Immature natural killer cell (primary cell): ENCODE measurements around the gene PDS5A. TPM values are rescaled to one million over a fixed set of nuclear protein-coding genes. Genes with fewer than 3 reads are reported as not detected.
A peak's percentile ranks its signal among the peaks of the same experiment; 100 is the strongest.
"Not testable (repeated sequence)": the region's sequence is repeated elsewhere in the genome, so short reads cannot be mapped to it uniquely, and the experiment has no call there.

Source experiments
- DNase-seq, 3 donors: peaks; one replicate each; pipeline ENCODE4 v3.0.0; 2022; ENCODE audit warnings: mixed read lengths in 1 of 3
- H3K27ac Mint-ChIP-seq, 6 donors: one replicate each; pipeline ENCODE4 v1.8.0; 2020; ENCODE audit warnings: mixed read lengths in 6 of 6, mild to moderate bottlenecking in 5 of 6, inconsistent platforms in 4 of 6, moderate library complexity in 3 of 6
- H3K27me3 Mint-ChIP-seq, 3 donors: one replicate each; pipeline ENCODE4 v1.8.0; 2020 to 2021; ENCODE audit warnings: low read depth in 3 of 3, mild to moderate bottlenecking in 3 of 3, mixed read lengths in 3 of 3, moderate library complexity in 3 of 3, inconsistent platforms in 1 of 3
- H3K36me3 Mint-ChIP-seq, 3 donors: one replicate each; pipeline ENCODE4 v1.8.0; 2020; ENCODE audit warnings: mixed read lengths in 3 of 3, inconsistent platforms in 2 of 3, mild to moderate bottlenecking in 2 of 3
- H3K4me1 Mint-ChIP-seq, 2 donors: one replicate each; pipeline ENCODE4 v1.8.0; 2020; ENCODE audit warnings: inconsistent platforms in 2 of 2, mild to moderate bottlenecking in 2 of 2, mixed read lengths in 2 of 2, moderate library complexity in 1 of 2
- H3K4me3 Mint-ChIP-seq, 5 donors: one replicate each; pipeline ENCODE4 v1.8.0; 2020; ENCODE audit warnings: mild to moderate bottlenecking in 5 of 5, mixed read lengths in 5 of 5, inconsistent platforms in 3 of 5, moderate library complexity in 3 of 5
- H3K9me3 Mint-ChIP-seq, 6 donors: one replicate each; pipeline ENCODE4 v1.8.0; 2020; ENCODE audit warnings: mild to moderate bottlenecking in 6 of 6, mixed read lengths in 6 of 6, inconsistent platforms in 4 of 6, moderate library complexity in 3 of 6
- polyA plus RNA-seq, 3 donors: library from polyadenylated mRNA; unstranded; fragments of 300-500 nt; fragmentation: Illumina TruSeq; gene quantifications; one replicate each; pipeline ENCODE4 v1.2.3, GENCODE V29; 2021

Gene PDS5A
- polyA plus RNA-seq, 3 donors from 2014 or later: 21.6 to 43.2 (median 23.7) TPM

GRCh38 chr4:39976945-39977488 lies 694 bp downstream of the PDS5A start:
- peaks cover 31 to 39% of the 10 kb centered on the region in 2 donors for H3K4me1 Mint-ChIP-seq
- H3K27ac Mint-ChIP-seq: peak overlapping the region in 5 of 6 donors; percentile 56 to 90 (median 87)
- H3K9me3 Mint-ChIP-seq: peaks cover 0 to 2% (median 0%) of the 10 kb centered on the region in 6 donors
- peaks cover 0 to 3% (median 1%) of the 10 kb centered on the region in 3 donors for H3K27me3 Mint-ChIP-seq
- DNase-seq: peak; percentile 26 to 36 (median 36)
- peak overlapping the region; percentile 79 to 95 (median 83) for H3K4me3 Mint-ChIP-seq
- H3K36me3 Mint-ChIP-seq: peaks cover 0 to 18% (median 3%) of the 10 kb centered on the region in 3 donors

- H3K27ac Mint-ChIP-seq: peak overlapping the region; percentile 74 to 90 (median 88)
- H3K27me3 Mint-ChIP-seq: peaks cover 0 to 3% (median 1%) of the 10 kb centered on the region in 3 donors
- peaks cover 0 to 18% (median 3%) of the 10 kb centered on the region in 3 donors for H3K36me3 Mint-ChIP-seq
- H3K4me3 Mint-ChIP-seq: peak overlapping the region; percentile 79 to 95 (median 83)
- peak; percentile 65 to 69 (median 67) for DNase-seq
- peaks cover 31 to 39% of the 10 kb centered on the region in 2 donors for H3K4me1 Mint-ChIP-seq
- H3K9me3 Mint-ChIP-seq: peaks cover 0 to 2% (median 0%) of the 10 kb centered on the region in 6 donors
These were observed 1.4 kb downstream of the PDS5A start for GRCh38 chr4:39976141-39976944.

DNA sequence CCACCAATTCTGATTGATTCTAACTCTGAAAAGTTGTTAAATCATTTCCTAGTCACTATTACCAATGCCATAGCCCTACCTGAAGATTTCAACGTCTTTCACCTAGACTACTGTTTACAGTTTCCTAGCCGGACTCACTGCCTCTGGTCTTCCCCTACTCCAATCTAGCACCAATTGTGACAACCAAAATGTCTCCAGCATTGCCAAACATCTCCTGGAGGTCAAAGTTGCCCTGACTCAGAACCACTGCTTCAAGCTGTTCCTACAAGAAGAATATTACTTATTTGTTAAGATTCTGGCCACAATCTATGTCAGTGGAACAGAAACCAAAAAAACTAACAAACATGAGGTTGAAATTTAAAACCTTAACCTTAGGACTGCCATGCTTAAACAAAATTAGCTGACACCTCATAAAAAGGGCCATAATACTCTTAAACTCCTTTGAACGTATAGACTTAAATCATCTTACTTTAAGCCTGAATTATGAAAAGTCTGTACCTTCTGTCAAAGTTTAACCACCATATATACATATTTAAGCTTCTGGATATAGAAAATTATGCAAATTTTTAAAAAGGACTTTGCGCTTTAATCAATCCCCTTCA lies 2.1 kb downstream of the PDS5A start:
- peaks cover 0 to 3% (median 1%) of the 10 kb centered on the region in 3 donors for H3K27me3 Mint-ChIP-seq
- peak overlapping the region; percentile 79 to 95 (median 83) for H3K4me3 Mint-ChIP-seq
- peaks cover 37 to 46% of the 10 kb centered on the region in 2 donors for H3K4me1 Mint-ChIP-seq
- DNase-seq: no peak
- peak overlapping the region in 5 of 6 donors; percentile 35 to 89 (median 87) for H3K27ac Mint-ChIP-seq
- H3K36me3 Mint-ChIP-seq: peaks cover 0 to 18% (median 3%) of the 10 kb centered on the region in 3 donors
- H3K9me3 Mint-ChIP-seq: peaks cover 0 to 2% (median 0%) of the 10 kb centered on the region in 6 donors

DNA sequence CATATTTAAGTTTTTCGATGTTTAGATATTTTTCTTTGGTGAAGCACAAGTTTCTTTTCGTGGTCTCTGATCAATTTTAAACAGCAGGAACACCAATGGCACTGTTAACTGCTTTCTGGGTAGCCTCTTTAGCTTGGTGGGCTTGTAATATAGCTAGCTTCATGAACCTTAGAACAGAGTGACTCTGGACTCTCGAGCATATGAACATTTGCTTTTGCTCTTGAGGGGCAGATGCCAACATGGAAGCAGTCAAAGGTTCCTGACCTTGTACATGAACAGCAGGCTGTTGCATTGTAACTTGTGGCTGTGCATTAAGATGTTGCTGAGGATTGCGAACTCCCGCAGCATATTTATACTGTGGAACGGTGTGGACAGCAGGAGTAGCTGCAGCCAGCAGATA lies 4.7 kb downstream of the PDS5A start:
- not testable (repeated sequence) for H3K4me3 Mint-ChIP-seq, H3K9me3 Mint-ChIP-seq, H3K27me3 Mint-ChIP-seq, DNase-seq
- Mint-ChIP-seq H3K36me3 (peaks cover 0 to 18% (median 3%) of the 10 kb centered on the region in 3 donors), H3K27ac (peak overlapping the region in 2 of 6 donors; percentile 13 to 61), H3K4me1 (peaks cover 46 to 56% of the 10 kb centered on the region in 2 donors)

- peaks cover 0 to 14% (median 3%) of the 10 kb centered on the region in 3 donors for H3K36me3 Mint-ChIP-seq
- peaks cover 0 to 2% (median 0%) of the 10 kb centered on the region in 6 donors for H3K9me3 Mint-ChIP-seq
- H3K4me1 Mint-ChIP-seq: peaks cover 44 to 52% of the 10 kb centered on the region in 2 donors
- H3K4me3 Mint-ChIP-seq: peak overlapping the region in 3 of 5 donors; percentile 40 to 47 (median 47)
- no peaks in the 10 kb centered on the region for H3K27me3 Mint-ChIP-seq
- no peak for DNase-seq
- peak overlapping the region; percentile 65 to 80 (median 74) for H3K27ac Mint-ChIP-seq
These were observed 6.8 kb downstream of the PDS5A start for GRCh38 chr4:39970671-39971640.

GRCh38 chr4:39963656-39964055 lies 14.1 kb downstream of the PDS5A start:
- no peaks in the 10 kb centered on the region for H3K36me3 Mint-ChIP-seq
- H3K27ac Mint-ChIP-seq: peak overlapping the region in 2 of 6 donors; percentile 16 to 55
- no peak overlapping the region for H3K4me3 Mint-ChIP-seq
- H3K27me3 Mint-ChIP-seq: peaks cover 0 to 2% (median 0%) of the 10 kb centered on the region in 3 donors
- H3K9me3 Mint-ChIP-seq: no peaks in the 10 kb centered on the region
- H3K4me1 Mint-ChIP-seq: peaks cover 40 to 47% of the 10 kb centered on the region in 2 donors
- DNase-seq: no peak

GRCh38 chr4:39961311-39961877 lies 16.3 kb downstream of the PDS5A start:
- no peak overlapping the region for H3K27ac Mint-ChIP-seq
- H3K36me3 Mint-ChIP-seq: no peaks in the 10 kb centered on the region
- DNase-seq: no peak
- no peaks in the 10 kb centered on the region for H3K9me3 Mint-ChIP-seq
- no peak overlapping the region for H3K4me3 Mint-ChIP-seq
- H3K4me1 Mint-ChIP-seq: peaks cover 49 to 58% of the 10 kb centered on the region in 2 donors
- peaks cover 0 to 2% (median 0%) of the 10 kb centered on the region in 3 donors for H3K27me3 Mint-ChIP-seq

- H3K4me3 Mint-ChIP-seq: no peak overlapping the region
- DNase-seq: no peak
- H3K9me3 Mint-ChIP-seq: no peaks in the 10 kb centered on the region
- H3K27me3 Mint-ChIP-seq: peaks cover 0 to 2% (median 2%) of the 10 kb centered on the region in 3 donors
- peaks cover 54 to 77% of the 10 kb centered on the region in 2 donors for H3K4me1 Mint-ChIP-seq
- peak overlapping the region in 4 of 6 donors; percentile 26 to 44 (median 36) for H3K27ac Mint-ChIP-seq
- H3K36me3 Mint-ChIP-seq: no peaks in the 10 kb centered on the region
These were observed 26.7 kb downstream of the PDS5A start for GRCh38 chr4:39950861-39951481.

GRCh38 chr4:39947963-39948362 lies 29.7 kb downstream of the PDS5A start:
- Mint-ChIP-seq H3K4me1 (peaks cover 50 to 64% of the 10 kb centered on the region in 2 donors), H3K27me3 (no peaks in the 10 kb centered on the region), H3K4me3 (no peak overlapping the region), H3K36me3 (no peaks in the 10 kb centered on the region), H3K9me3 (no peaks in the 10 kb centered on the region), H3K27ac (no peak overlapping the region)
- no peak for DNase-seq

- Mint-ChIP-seq H3K27me3 (no peaks in the 10 kb centered on the region), H3K36me3 (no peaks in the 10 kb centered on the region), H3K4me1 (peaks cover 51 to 64% of the 10 kb centered on the region in 2 donors), H3K4me3 (peak overlapping the region in 1 of 5 donors; percentile 11), H3K9me3 (no peaks in the 10 kb centered on the region), H3K27ac (peak overlapping the region in 4 of 6 donors; percentile 49 to 70 (median 58))
- no peak for DNase-seq
These were observed 30.3 kb downstream of the PDS5A start for GRCh38 chr4:39947417-39947816.

DNA sequence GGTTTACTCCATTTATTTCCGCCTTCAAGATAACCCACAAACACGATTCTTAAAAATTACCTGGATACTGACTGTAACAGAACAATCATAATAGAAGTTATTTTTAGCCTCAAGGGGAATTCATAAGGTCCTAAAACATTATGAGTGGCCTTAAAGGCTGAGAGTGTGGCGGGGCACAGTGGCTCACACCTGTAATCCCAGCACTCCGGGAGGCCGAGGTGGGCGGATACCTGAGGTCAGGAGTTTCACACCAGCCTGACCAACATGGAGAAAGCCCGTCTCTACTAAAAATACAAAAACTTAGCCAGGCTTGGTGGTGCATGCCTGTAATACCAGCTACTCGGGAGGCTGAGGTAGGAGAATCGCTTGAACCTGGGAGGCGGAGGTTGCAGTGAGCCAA lies 33.5 kb downstream of the PDS5A start:
- not testable (repeated sequence) for H3K9me3 Mint-ChIP-seq, H3K36me3 Mint-ChIP-seq, H3K4me3 Mint-ChIP-seq, DNase-seq, H3K27me3 Mint-ChIP-seq
- Mint-ChIP-seq H3K4me1 (peaks cover 49 to 71% of the 10 kb centered on the region in 2 donors), H3K27ac (peak overlapping the region in 1 of 6 donors; percentile 28)

DNA sequence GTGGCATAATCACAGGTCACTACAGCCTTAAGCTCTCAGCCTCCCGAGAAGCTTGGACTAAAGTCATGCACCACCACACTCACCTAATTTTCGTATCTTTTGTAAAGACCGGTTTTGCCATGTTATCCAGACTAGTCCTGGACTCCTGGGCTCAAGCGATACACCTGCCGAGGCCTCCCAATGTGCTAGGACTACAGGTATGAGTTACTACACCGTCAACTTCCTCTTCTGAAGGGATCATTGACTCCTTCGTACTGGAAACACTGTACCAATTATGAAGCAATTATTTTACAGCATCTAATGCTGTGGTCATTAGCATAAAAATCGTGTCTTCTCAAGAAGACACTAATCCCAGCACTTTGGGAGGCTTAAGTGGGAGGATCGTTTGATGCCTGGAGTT lies 35.2 kb downstream of the PDS5A start:
- Mint-ChIP-seq H3K36me3 (no peaks in the 10 kb centered on the region), H3K4me1 (peaks cover 48 to 68% of the 10 kb centered on the region in 2 donors), H3K27ac (peak overlapping the region in 2 of 6 donors; percentile 8 to 28), H3K27me3 (peaks cover 0 to 2% (median 0%) of the 10 kb centered on the region in 3 donors), H3K4me3 (no peak overlapping the region), H3K9me3 (no peaks in the 10 kb centered on the region)
- DNase-seq: no peak
